ENCODE data around the gene SYTL3. TPM values are rescaled to one million over a fixed set of nuclear protein-coding genes. Genes with fewer than 3 reads are reported as not detected.

SYTL3 gene
- total RNA-seq, 2 experiments from 2014 or later = 163 to 180 TPM

DNA sequence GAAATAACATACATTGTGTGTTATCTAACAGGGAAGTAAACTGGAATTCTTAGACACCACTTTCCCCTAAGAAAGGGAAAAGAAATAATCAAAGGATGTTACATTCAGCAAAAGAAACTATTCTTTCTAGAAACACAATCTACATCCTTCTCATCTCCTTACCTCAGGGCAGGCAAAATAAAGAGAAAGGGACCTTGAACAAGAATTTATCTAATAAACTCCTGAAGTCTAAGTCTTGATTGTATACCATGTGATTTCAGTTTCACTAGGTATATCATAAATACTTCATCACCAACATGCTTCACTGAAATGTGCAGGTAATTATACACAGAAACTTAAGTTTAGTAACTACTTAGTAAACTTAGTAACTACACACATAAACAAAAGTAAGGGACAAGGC lies 154.4 kb downstream of the SYTL3 start:
- peak; percentile 17 for ATAC-seq

DNA sequence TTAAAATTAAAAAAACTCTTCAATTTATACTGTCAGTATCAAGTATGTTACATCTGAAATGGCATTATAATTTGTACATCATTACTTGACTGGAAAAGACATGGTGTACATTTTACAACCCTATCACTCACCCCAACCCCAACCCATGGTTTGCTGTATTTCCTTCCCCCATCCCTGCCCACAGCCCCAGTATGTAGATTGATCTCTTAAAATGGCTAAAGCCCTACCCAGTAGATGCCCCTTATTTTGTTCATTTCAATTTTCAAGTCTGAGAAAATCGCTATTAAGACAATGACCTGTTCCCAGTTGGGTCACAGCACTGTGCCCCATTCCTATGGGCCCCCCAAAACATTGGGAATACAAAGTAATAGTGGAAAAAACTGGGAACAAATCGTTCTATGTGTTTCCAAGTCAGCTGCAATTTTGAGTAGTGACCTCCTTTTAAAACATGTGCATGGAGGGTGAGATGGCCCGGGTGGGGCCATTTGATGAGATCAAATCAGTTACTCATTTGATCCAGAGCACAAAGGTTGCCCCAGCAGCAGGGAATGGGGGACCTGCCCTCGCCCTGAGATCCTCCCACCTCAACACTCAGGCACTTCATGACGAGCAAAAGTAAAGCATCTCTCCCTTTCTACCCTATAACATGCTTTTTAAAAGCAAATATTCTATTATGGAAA lies 156.0 kb downstream of the SYTL3 start:
- Mint-ChIP-seq H3K36me3 (ENCODE audit: low read depth) (peaks cover 67% of the 10 kb centered on the region), H3K4me1 (peaks cover 94% of the 10 kb centered on the region), H3K27ac (peak overlapping the region; percentile 35), H3K4me3 (no peak overlapping the region), H3K27me3 (no peaks in the 10 kb centered on the region), H3K9me3 (ENCODE audit: low read depth) (no peaks in the 10 kb centered on the region)
- ChIA-PET CTCF (interaction anchor here (0.6 to 1.5 kb wide), 2 partner anchors 10 to 17 kb away, joined by 3 to 4 read pairs; no protein-coding TSS in a partner anchor), POLR2A (no interaction called here)
- no peak for ATAC-seq
- intact Hi-C loops (cut with DNase I, micrococcal nuclease) = no loop called here
- no peak for DNase-seq

More for the DNA sequence above, 154.4 kb downstream of the SYTL3 start:
- ChIA-PET POLR2A (interaction anchor here (1.0 kb wide), 1 partner anchor 10 kb away, joined by 3 read pairs; no protein-coding TSS in a partner anchor), CTCF (interaction anchor here (1.0 to 1.4 kb wide), 5 partner anchors 8 to 330 kb away, joined by 3 to 4 read pairs (median 3); no protein-coding TSS in a partner anchor)
- no peak for DNase-seq
- Mint-ChIP-seq H3K4me3 (peak overlapping the region; percentile 55), H3K27ac (peak overlapping the region; percentile 63), H3K36me3 (ENCODE audit: low read depth) (peaks cover 56% of the 10 kb centered on the region), H3K27me3 (no peaks in the 10 kb centered on the region), H3K9me3 (ENCODE audit: low read depth) (no peaks in the 10 kb centered on the region), H3K4me1 (peaks cover 93% of the 10 kb centered on the region)
- intact Hi-C loops (cut with DNase I, micrococcal nuclease) = no loop called here

DNA sequence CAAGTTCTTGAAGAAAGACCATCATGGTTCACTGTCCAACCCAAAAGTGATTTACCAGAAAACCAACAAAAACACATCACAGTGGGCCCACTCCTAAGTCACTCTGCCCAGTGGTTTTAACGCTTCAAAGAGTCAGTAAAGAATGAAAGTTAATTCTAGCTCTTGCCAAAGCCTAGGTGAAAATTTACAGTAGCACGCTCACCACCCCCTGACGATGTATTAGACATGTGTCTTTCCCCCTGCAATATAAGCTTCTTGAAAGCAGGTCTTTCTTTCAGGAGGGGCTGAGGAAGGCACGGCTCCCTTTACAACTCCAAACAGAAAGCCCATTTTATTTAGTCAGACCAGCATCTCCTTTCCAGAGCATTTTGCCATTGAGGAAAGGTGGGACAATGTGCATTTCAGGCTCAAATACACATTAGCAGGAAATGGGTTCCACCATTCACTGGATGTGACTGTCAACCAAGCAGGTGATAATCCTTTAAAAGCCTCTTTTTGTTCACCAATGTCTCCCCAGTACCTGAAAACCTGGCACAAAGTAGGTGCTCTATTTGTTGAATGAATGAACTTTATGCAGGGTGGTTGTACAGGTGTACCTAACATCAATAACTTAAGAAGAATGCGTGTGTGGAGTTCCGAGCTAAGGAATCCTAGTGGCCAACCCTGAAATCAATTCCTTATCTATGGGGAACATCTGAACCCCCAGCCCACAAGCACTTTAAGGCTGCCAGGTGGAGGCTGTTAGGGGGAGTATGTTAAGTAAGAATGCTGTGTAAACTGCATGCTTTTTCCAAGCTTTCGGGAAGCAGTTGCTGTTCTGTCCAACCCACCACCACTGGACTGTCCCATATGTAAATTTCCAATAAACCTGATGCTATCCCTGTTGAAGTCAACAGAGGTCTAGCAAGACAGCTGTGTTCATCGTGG lies 157.9 kb downstream of the SYTL3 start:
- H3K9me3 Mint-ChIP-seq (ENCODE audit: low read depth) = no peaks in the 10 kb centered on the region
- ATAC-seq (no peak), DNase-seq (no peak)
- no peaks in the 10 kb centered on the region for H3K27me3 Mint-ChIP-seq
- H3K4me1 Mint-ChIP-seq = peaks cover 95% of the 10 kb centered on the region
- intact Hi-C loops (cut with DNase I, micrococcal nuclease) = loop anchor here in 1 of 2 experiments (1.0 kb wide), 1 partner anchor 8 kb away; no protein-coding TSS in a partner anchor
- H3K36me3 Mint-ChIP-seq (ENCODE audit: low read depth) = peaks cover 73% of the 10 kb centered on the region
- peak overlapping the region; percentile 7 for H3K27ac Mint-ChIP-seq
- ChIA-PET POLR2A (no interaction called here), CTCF (interaction anchor here (1.0 to 2.2 kb wide), 5 partner anchors 8 to 164 kb away, joined by 3 to 6 read pairs (median 5); no protein-coding TSS in a partner anchor)
- H3K4me3 Mint-ChIP-seq = no peak overlapping the region

DNA sequence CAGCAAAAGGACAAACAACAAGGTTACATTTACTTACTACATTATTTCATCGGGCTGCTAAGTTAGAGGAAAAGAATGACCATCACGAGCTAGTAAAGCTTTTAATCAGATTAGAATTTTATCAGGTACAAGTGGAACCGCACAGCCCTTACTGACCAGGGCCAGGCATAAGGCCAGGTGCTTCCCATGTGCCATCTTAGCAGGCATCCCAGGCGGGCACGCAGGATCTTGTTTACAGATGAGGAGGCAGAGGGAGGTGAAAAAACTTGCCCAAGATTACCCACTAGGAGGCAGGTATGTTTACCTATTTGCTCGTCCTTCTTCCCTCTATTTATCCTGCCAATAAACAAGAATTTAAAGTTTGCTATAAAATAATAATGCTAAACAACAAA lies 158.6 kb downstream of the SYTL3 start:
- DNase-seq (no peak), ATAC-seq (no peak)
- ChIA-PET POLR2A (no interaction called here), CTCF (interaction anchor here (1.0 to 2.2 kb wide), 6 partner anchors 9 to 164 kb away, joined by 3 to 6 read pairs (median 5); no protein-coding TSS in a partner anchor)
- Mint-ChIP-seq H3K27me3 (no peaks in the 10 kb centered on the region), H3K27ac (peak overlapping the region; percentile 2), H3K4me1 (peaks cover 96% of the 10 kb centered on the region), H3K4me3 (no peak overlapping the region), H3K9me3 (ENCODE audit: low read depth) (no peaks in the 10 kb centered on the region), H3K36me3 (ENCODE audit: low read depth) (peaks cover 77% of the 10 kb centered on the region)
- intact Hi-C loops (cut with DNase I, micrococcal nuclease) = no loop called here

DNA sequence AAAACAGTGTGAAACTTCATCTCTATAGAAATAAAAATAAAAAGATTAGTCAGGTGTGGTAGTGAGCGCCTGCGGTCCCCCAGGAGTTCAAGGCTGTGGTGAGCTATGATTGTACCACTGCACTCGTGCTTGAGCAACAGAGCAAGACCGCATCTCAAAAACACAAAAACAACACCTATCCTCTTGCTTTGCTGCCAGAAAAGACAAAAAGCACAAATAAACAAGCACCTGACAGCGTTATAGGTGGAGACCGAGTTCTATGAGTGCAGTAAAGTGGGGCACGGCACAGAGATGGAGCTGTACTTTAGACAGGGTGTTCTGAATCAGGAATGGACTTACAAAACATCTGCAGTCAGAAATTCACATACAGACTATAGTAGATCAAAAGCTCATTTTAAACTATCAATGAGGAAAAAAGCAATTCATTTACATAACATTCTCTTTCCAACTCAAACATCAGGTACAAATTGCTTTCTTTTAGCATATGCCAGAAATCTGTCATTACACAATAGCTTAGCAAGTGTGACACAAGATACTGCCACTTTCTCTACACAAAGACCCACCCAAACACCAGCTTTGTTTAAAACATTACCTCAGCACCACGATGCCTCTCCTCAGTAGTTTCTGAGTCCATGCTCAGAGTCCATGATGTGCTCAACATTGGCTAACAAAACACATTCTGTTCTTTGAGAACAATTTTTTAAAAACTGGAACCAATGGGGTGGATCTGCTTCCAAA lies 159.3 kb downstream of the SYTL3 start:
- no peak for ATAC-seq
- Mint-ChIP-seq H3K27ac (peak overlapping the region; percentile 68), H3K9me3 (ENCODE audit: low read depth) (no peaks in the 10 kb centered on the region), H3K36me3 (ENCODE audit: low read depth) (peaks cover 80% of the 10 kb centered on the region), H3K4me3 (no peak overlapping the region), H3K4me1 (peaks cover 97% of the 10 kb centered on the region), H3K27me3 (no peaks in the 10 kb centered on the region)
- ChIA-PET POLR2A (no interaction called here), CTCF (interaction anchor here (0.5 to 2.2 kb wide), 7 partner anchors 10 to 210 kb away, joined by 3 to 6 read pairs (median 4); no protein-coding TSS in a partner anchor)
- no peak for DNase-seq
- intact Hi-C loops (cut with DNase I, micrococcal nuclease) = no loop called here

DNA sequence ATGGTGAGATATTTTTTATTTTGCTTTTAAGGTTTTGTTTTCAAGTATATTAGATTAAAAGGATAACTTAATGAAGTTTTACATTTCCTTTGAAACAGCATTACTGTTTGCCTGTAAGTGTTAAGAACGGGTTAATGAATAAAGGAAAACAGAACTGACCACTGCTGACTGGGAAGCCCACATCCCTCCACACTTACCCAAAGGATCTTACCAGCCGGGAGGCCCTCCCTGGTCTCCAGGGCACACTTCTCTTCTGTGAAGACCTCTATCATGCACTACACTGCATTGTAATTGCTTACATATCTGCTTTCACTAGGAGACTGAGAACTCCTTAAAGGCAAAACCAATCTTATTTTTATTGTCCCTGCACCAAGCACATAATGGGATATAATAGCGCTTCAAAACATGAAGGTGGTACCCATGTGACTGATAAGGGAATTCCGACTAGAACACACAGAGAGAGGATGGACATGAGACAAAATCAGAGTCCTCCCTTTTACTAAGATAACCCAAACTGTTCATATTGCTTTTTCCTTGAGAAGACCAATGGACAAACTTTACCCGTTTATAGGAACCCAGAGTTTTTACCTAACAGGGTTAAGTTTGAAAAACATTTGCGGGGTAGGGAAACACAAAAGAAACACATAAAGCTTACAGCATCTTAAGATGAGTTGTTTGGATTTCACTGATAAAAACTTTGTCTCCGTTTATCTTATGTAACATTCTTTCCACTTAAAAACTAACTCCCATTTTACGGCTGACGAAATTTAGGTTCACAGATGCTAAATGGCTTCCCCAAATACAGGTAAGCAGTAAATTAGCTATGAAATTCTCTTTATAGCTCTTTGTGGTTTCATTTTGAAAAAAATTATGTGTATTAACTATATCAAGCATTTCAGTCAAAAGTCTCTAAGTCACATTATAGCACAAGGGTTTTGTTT lies 160.6 kb downstream of the SYTL3 start:
- Mint-ChIP-seq H3K9me3 (ENCODE audit: low read depth) (no peaks in the 10 kb centered on the region), H3K27ac (peak overlapping the region; percentile 51), H3K4me1 (peaks cover 98% of the 10 kb centered on the region), H3K27me3 (no peaks in the 10 kb centered on the region), H3K36me3 (ENCODE audit: low read depth) (peaks cover 89% of the 10 kb centered on the region), H3K4me3 (no peak overlapping the region)
- DNase-seq (no peak), ATAC-seq (no peak)
- POLR2A ChIA-PET = no interaction called here
- intact Hi-C loops (cut with DNase I, micrococcal nuclease) = no loop called here
- CTCF ChIA-PET = interaction anchor here (0.7 to 1.4 kb wide), 4 partner anchors 13 to 59 kb away, joined by 3 to 4 read pairs (median 3); no protein-coding TSS in a partner anchor

DNA sequence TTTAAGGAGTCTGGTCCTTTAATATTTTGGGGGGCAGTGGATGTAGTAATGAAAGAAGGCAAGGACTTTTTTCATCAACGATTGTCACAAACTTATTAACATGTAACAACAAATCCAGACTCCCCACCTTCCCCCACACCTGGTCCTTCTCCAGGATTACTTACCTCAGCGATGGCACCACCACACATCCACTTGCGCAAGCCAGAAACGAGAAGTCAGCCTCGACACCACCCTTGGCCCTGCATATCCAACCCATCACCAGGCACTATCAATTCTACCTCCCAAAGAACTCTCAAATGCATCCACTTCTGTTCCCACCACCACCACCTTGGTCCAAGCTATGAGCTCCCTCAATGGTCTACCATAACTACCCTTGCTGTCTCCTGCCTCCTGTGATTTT lies 162.8 kb downstream of the SYTL3 start:
- intact Hi-C loops (cut with DNase I, micrococcal nuclease) = no loop called here
- peak overlapping the region; percentile 78 for H3K27ac Mint-ChIP-seq
- peaks cover 90% of the 10 kb centered on the region for H3K36me3 Mint-ChIP-seq (ENCODE audit: low read depth)

DNA sequence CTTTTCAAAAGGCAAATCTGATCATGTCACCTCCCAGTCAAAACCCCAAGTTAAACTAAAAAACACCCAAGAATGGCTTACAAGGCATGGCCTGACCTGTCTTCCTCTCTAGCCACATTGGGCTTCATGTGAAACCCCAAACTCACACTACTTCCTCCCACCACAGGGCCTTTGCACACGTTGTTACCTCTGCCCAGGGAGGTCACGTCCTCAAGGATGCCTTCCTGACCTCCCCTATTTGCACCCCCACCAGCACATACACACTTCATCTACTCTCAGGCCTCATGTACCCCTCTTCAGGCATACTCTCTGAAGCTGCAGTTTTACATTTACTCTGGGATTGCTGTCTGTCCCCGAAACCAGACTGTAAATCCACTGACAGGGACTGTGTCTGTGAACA lies 163.2 kb downstream of the SYTL3 start:
- H3K36me3 Mint-ChIP-seq (ENCODE audit: low read depth) = peaks cover 90% of the 10 kb centered on the region
- H3K27me3 Mint-ChIP-seq = no peaks in the 10 kb centered on the region
- no peaks in the 10 kb centered on the region for H3K9me3 Mint-ChIP-seq (ENCODE audit: low read depth)
- H3K4me1 Mint-ChIP-seq = peaks cover 81% of the 10 kb centered on the region
- no peak for ATAC-seq
- H3K27ac Mint-ChIP-seq = peak overlapping the region; percentile 78
- ChIA-PET CTCF (interaction anchor here (0.7 to 1.5 kb wide), 3 partner anchors 20 to 77 kb away, joined by 3 to 4 read pairs (median 3); no protein-coding TSS in a partner anchor), POLR2A (no interaction called here)
- intact Hi-C loops (cut with DNase I, micrococcal nuclease) = no loop called here
- H3K4me3 Mint-ChIP-seq = peak overlapping the region; percentile 9
- no peak for DNase-seq

More for the DNA sequence above, 162.8 kb downstream of the SYTL3 start:
- Mint-ChIP-seq H3K27me3 (no peaks in the 10 kb centered on the region), H3K9me3 (ENCODE audit: low read depth) (no peaks in the 10 kb centered on the region), H3K4me1 (peaks cover 86% of the 10 kb centered on the region), H3K4me3 (peak overlapping the region; percentile 9)
- POLR2A ChIA-PET = no interaction called here
- no peak for DNase-seq
- no peak for ATAC-seq
- CTCF ChIA-PET = interaction anchor here (0.7 to 1.0 kb wide), 4 partner anchors 9 to 196 kb away, joined by 3 to 4 read pairs (median 4); no protein-coding TSS in a partner anchor
